Mesendoderm (in vitro differentiated cells): ENCODE results near the gene MROH7.

ENCODE experiments used
- DNase-seq: peaks from one replicate; pipeline ENCODE4 v3.0.0; 2013
- H2AK5ac ChIP-seq: 2 replicates; pipeline ENCODE4 v1.6.1; 2013; ENCODE audit warnings: low read length, inconsistent platforms
- H2BK120ac ChIP-seq: 2 replicates; pipeline ENCODE4 v1.6.1; 2013; ENCODE audit warnings: low read depth, mild to moderate bottlenecking, low read length, moderate library complexity, mixed read lengths
- H2BK15ac ChIP-seq: replicated peaks from 2 replicates; pipeline ENCODE4 v1.6.1; 2013; ENCODE audit warnings: low read depth, mild to moderate bottlenecking, moderate library complexity
- H2BK5ac ChIP-seq: 2 replicates; pipeline ENCODE4 v1.6.1; 2013; ENCODE audit warnings: low read length, inconsistent platforms
- H3K18ac ChIP-seq: 2 replicates; pipeline ENCODE4 v1.6.1; 2013; ENCODE audit warnings: mild to moderate bottlenecking, low read length, mixed read lengths
- H3K23ac ChIP-seq: one replicate; pipeline ENCODE4 v1.6.1; 2013; ENCODE audit warnings: low read length
- H3K27ac ChIP-seq: 2 replicates; pipeline ENCODE4 v1.5.1; 2013; ENCODE audit warnings: low read depth, mild to moderate bottlenecking, inconsistent platforms, low read length, moderate library complexity
- H3K27me3 ChIP-seq: 2 replicates; pipeline ENCODE4 v1.6.1; 2013; ENCODE audit warnings: low read length, control low read depth, mild to moderate bottlenecking, inconsistent platforms; ENCODE audit not compliant: insufficient read depth, poor library complexity
- H3K36me3 ChIP-seq: 2 replicates; pipeline ENCODE4 v1.6.1; 2013; ENCODE audit warnings: low read length, inconsistent platforms; ENCODE audit not compliant: control insufficient read depth, insufficient read depth
- H3K4ac ChIP-seq: one replicate; pipeline ENCODE4 v1.6.1; 2013; ENCODE audit warnings: low read depth, mild to moderate bottlenecking, low read length, moderate library complexity
- H3K4me1 ChIP-seq: 2 replicates; pipeline ENCODE4 v1.6.1; 2013; ENCODE audit warnings: low read depth, low read length, inconsistent platforms; ENCODE audit not compliant: control insufficient read depth
- H3K4me2 ChIP-seq: 2 replicates; pipeline ENCODE4 v1.6.1; 2013; ENCODE audit warnings: low read length
- H3K4me3 ChIP-seq: 2 replicates; pipeline ENCODE4 v1.5.1; 2013; ENCODE audit warnings: mild to moderate bottlenecking, low read length
- H3K56ac ChIP-seq: one replicate; pipeline ENCODE4 v1.6.1; 2013; ENCODE audit warnings: low read length
- H3K79me1 ChIP-seq: 2 replicates; pipeline ENCODE4 v1.6.1; 2013; ENCODE audit warnings: low read length, inconsistent platforms
- H3K79me2 ChIP-seq: 2 replicates; pipeline ENCODE4 v1.6.1; 2013; ENCODE audit warnings: mild to moderate bottlenecking, low read length; ENCODE audit not compliant: control insufficient read depth, insufficient read depth
- H3K9ac ChIP-seq: 2 replicates; pipeline ENCODE4 v1.6.1; 2013; ENCODE audit warnings: low read length, inconsistent platforms
- H4K5ac ChIP-seq: one replicate; pipeline ENCODE4 v1.6.1; 2013; ENCODE audit warnings: low read length
- H4K8ac ChIP-seq: one replicate; pipeline ENCODE4 v1.6.1; 2013; ENCODE audit warnings: low read depth, mild to moderate bottlenecking, control low read depth, low read length, moderate library complexity
- WGBS: extraction: QIAGEN DNeasy Blood & Tissue Kit; methylation state at CpG from one replicate; pipeline ENCODE4 v1.1.7; 2013; ENCODE audit warnings: low lambda C conversion rate, missing lambda C conversion rate; ENCODE audit not compliant: insufficient coverage; ENCODE audit errors: extremely low coverage; 5-methylcytosine and 5-hydroxymethylcytosine counted together

The MROH7 gene

DNA sequence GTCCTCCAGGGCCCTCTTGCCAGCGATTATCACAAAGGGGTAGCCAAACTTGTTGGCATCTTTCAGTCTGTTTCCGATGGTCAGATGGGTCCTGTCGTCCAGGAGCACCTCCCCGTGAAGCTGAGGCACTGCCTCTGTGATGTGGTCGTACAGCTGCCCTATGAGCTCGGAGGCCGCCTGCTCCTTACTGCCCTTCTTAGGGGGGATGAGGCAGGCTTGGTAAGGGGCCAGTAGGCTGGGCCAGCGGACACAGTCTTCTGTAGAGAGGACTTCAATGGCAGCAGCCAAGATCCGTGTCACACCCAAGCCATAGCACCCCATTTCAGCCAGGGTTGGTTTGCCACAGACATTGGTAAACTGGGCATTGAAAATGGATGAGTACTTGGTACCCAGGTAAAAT is 116.2 kb downstream of the MROH7 start:
- Histone ChIP-seq H2BK5ac (no peak overlapping the region), H3K4me2 (no peak overlapping the region), H3K27ac (no peak overlapping the region), H3K4me3 (no peak overlapping the region), H3K4me1 (no peaks in the 10 kb centered on the region), H4K8ac (no peak overlapping the region), H3K79me2 (no peaks in the 10 kb centered on the region), H4K5ac (no peak overlapping the region), H2AK5ac (no peak overlapping the region), H3K27me3 (no peaks in the 10 kb centered on the region), H3K56ac (no peak overlapping the region), H3K18ac (no peak overlapping the region), H2BK120ac (no peak overlapping the region), H3K23ac (no peak overlapping the region), H3K9ac (no peak overlapping the region), H3K79me1 (no peaks in the 10 kb centered on the region), H3K36me3 (no peaks in the 10 kb centered on the region), H3K4ac (no peak overlapping the region), H2BK15ac (no peak overlapping the region)
- no CpG with 5 or more reads among the region's 9 CpGs for WGBS
- DNase-seq = no peak

DNA sequence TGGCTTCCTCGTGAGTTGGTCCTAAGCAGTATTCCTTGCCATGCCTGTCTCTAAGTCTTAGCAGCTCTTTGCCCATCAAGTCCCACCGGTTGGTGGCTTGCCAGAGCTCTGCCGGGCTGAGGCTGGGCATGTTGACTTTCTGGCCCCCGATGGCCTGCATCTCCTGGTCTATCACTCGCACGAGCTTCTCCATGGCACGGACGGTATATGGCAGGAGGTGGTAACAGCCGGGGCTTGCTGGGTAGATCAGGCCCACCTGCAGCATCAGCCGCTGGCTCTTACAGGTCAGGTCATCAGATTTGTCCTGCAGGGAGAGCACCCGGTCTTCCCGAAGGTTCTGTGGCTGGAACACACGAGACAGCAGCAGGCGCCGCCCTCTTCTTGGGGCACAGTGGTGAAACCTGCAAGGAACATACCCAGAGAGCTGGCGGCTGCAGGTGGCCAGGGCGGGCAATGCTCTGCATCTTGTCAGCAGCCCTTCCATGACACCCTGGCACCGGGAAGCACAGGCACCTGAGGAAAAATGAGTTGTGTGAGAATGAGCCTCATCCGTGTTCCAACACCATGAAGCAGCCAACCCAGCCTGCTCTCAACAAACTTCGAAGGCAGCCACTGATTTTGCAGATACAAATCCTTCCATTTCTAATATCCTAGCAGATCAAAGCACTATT is 117.2 kb downstream of the MROH7 start:
- no peak overlapping the region for H2BK120ac ChIP-seq
- H3K4me3 ChIP-seq = no peak overlapping the region
- H2BK5ac ChIP-seq = no peak overlapping the region
- no peak overlapping the region for H4K8ac ChIP-seq
- no peak overlapping the region for H3K9ac ChIP-seq
- no peak overlapping the region for H3K18ac ChIP-seq
- H3K79me2 ChIP-seq = no peaks in the 10 kb centered on the region
- no CpG with 5 or more reads among the region's 20 CpGs for WGBS
- H3K4me2 ChIP-seq = no peak overlapping the region
- no peak overlapping the region for H4K5ac ChIP-seq
- H3K4ac ChIP-seq = no peak overlapping the region
- H3K4me1 ChIP-seq = peaks cover 2% of the 10 kb centered on the region
- H2BK15ac ChIP-seq = no peak overlapping the region
- no peaks in the 10 kb centered on the region for H3K79me1 ChIP-seq
- no peak overlapping the region for H3K23ac ChIP-seq
- no peak overlapping the region for H3K56ac ChIP-seq
- no peaks in the 10 kb centered on the region for H3K27me3 ChIP-seq
- no peak overlapping the region for H2AK5ac ChIP-seq
- H3K27ac ChIP-seq = no peak overlapping the region
- H3K36me3 ChIP-seq = no peaks in the 10 kb centered on the region
- DNase-seq = no peak
